Fibroblast of mammary gland (primary cell): ENCODE results near the gene APOBEC3A.
A peak's percentile ranks its signal among the peaks of the same experiment; 100 is the strongest.

Source experiments
- DNase-seq: peaks from one replicate; pipeline ENCODE4 v3.0.0-alpha.2; 2010; ENCODE audit warnings: low read depth
- H3K4me3 ChIP-seq: 2 replicates; pipeline ENCODE4 v1.5.1; 2011; ENCODE audit warnings: low read depth, mild to moderate bottlenecking, low read length, moderate library complexity; ENCODE audit not compliant: control insufficient read depth
- TF ChIP-seq, protein P1 (sequence below): conservative IDR thresholded peaks from 2 replicates; pipeline ENCODE4 v1.5.1; 2011; ENCODE audit warnings: low read depth, low read length, inconsistent platforms; ENCODE audit not compliant: control insufficient read depth, insufficient read depth

APOBEC3A gene

DNA sequence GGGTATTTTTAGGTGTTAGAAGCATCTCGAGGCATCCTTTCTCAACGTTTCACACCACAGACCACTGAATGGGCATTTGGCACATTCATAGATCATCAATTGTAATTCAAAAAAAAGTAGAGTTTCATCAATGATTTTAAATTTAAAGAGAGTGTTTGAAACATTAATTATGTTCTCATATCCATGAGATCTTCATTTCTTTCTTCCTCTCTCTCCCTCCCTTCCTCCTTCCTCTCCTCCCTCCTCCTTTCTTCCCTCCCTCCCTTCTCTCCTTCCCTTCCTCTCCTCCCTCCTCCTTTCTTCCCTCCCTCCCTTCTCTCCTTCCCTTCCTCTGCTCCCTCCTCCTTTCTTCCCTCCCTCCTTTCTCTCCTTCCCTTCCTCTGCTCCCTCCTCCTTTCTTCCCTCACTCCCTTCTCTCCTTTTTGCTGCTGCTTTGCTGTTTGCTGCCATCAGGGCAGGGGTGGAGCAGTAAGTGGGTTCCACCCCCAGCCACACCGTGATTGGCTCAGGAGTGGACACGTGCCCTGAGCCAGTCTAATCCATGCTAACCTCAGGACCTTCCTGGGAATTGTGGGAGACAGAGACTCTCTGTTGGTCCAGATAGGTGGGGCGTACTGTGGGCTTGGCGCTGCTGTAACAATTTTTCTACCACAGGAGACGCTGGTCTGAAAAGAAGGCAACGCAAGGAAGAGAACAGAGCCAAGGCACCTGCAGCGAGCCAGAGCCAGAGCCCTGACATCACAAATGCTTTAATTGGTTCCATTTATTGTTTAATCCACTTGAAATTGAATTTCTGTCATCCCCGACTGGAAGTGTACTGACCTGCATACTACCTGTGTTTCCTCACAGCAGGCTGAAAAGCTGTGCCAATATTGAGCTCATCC, 33.7 kb upstream of the APOBEC3A start:
- TF ChIP-seq, protein P1, sequence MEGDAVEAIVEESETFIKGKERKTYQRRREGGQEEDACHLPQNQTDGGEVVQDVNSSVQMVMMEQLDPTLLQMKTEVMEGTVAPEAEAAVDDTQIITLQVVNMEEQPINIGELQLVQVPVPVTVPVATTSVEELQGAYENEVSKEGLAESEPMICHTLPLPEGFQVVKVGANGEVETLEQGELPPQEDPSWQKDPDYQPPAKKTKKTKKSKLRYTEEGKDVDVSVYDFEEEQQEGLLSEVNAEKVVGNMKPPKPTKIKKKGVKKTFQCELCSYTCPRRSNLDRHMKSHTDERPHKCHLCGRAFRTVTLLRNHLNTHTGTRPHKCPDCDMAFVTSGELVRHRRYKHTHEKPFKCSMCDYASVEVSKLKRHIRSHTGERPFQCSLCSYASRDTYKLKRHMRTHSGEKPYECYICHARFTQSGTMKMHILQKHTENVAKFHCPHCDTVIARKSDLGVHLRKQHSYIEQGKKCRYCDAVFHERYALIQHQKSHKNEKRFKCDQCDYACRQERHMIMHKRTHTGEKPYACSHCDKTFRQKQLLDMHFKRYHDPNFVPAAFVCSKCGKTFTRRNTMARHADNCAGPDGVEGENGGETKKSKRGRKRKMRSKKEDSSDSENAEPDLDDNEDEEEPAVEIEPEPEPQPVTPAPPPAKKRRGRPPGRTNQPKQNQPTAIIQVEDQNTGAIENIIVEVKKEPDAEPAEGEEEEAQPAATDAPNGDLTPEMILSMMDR, result peak; percentile 26
- DNase-seq, result peak; percentile 86
- peak overlapping the region; percentile 3 for H3K4me3 ChIP-seq

DNA sequence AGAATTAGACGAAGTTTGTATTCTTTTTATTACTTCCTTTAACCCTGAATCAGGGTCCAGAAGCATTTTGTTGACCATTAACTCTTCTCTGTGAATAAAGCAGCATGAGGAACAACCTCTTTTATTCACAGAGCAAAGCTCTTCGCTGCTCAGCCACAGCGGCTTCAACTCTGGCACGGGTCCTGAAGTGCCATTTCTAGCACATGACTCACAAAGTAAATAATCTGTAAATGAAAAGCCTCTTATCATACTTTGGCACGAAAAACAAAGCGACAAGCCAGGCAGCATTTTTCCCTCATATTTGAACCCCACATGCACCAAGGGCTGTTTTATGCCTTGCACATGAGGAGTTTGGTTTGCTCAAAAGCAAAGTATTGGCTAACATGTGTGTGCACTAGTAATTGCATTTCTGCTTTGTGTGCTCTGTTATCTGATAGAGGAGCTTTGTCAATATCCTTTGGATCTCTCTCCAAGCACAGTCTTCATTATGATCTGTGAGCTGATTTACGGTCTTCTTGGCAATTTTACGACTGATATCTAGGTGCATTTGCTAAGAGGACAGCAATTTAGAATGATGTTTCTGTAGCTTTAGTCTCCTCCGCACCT, 33.0 kb upstream of the APOBEC3A start:
- peak overlapping the region; percentile 3 for H3K4me3 ChIP-seq
- TF ChIP-seq, protein P1, result no peak
- peak; percentile 79 for DNase-seq

DNA sequence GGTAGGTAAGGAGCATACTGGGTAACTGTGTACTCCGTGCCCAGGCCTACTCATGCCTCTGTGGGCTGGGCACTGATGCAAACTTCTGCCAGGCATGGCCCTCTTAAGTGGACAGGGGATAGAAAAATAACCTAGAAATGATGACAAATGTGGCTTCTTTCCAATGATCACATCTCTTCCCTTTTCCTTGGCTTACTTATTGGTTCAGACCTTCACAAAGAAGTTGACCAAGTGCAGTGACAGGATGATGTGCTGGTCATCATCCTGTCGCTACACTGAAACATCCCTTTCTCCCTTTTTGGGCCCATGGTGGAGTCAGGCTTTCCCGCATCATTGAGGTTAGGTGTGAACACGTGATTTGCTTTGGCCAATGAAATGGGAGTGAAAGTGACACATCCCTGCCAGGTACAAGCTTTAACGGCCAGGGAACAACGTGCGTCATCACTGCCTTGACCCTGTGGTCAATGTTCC, 31.8 kb upstream of the APOBEC3A start:
- TF ChIP-seq, protein P1, result no peak
- no peak overlapping the region for H3K4me3 ChIP-seq
- DNase-seq, result peak; percentile 40

DNA sequence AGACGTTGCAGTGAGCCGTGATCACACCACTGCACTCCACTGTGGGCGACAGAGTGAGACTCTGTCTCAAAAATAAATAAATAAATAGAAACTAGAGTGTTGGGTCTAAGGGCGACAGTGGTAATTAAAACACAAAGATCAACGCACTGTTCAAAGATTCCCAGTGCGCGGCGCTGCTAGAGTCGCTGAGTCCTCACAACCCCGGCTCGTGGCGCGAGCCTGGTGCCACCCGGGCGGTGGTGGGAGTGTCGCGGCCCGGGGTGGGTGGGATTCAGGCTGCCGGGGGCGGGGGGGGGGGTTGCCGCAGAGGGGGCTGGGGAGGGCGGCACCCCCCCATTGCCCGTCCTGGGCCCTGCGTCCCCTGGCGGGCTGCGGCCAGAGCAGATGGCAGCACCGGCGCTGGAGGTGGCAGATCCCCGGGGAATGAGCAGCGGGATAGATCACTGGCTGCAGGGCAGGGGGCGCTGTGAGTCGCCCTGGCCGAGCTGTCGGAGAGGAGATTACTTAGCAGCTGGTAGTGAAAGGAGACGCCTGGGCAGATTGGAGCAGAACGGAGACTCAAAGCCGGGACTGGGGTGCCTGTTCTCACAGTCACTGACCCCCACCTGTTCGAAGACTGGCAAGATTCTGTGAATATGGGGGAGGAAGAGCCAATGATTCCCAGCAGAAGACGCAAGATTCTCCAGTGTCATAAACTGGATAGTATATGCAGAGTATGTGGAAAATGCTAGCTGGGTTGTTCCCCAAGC, 30.2 kb upstream of the APOBEC3A start:
- DNase-seq, result peak; percentile 32

DNA sequence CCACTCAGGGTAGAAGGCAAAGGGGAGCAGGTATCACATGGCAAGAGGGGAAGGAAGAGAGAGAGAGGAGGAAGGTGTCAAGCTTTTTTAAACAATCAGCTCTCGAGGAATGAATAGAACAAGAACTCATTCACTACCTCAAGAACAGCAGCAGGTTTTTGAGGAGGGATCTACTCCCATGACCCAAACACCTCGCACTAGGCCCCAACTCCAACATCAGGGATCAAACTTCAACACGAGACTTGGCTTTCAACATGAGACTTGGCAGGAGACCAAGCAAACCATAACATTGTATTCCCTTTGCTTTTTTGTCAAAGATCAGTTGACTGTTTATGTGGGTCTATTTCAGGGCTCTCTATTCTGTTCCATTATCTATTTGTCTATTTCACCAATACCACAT, 26.9 kb upstream of the APOBEC3A start:
- no peak overlapping the region for H3K4me3 ChIP-seq
- no peak for DNase-seq
- TF ChIP-seq, protein P1, result no peak

More for the DNA sequence above, 30.2 kb upstream of the APOBEC3A start:
- TF ChIP-seq, protein P1, result peak; percentile 42
- no peak overlapping the region for H3K4me3 ChIP-seq

DNA sequence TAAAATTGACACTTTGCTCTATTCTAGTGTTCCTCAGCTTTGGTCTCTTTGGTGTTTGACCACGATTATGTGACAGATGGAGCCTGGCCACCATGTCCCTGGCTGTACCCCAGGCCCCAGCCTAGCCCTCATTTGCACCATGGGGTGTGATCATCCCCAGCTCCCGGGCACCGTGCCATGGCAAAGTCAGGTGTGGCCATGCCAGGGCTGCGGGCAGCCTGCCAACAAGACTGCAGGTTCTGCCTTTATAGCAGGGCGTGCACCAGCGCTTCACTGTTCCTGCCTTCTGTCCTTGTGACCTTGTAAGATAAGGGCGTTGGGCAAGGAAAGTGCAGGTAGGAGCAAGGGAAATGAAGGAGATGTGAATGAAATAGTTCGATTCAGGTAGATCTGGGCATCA, 22.4 kb upstream of the APOBEC3A start:
- no peak for DNase-seq
- H3K4me3 ChIP-seq, result no peak overlapping the region
- TF ChIP-seq, protein P1, result no peak
